Mammary epithelial cell (primary cell): ENCODE measurements around the gene COL8A2.

Source experiments
- EZH2 ChIP-seq: IDR thresholded peaks from 2 replicates; pipeline ENCODE4 v1.6.1; 2012; ENCODE audit warnings: low read length, inconsistent platforms, borderline replicate concordance
- TF ChIP-seq, protein P1 (sequence below), 2 donors: IDR thresholded peaks in 1 of 2; conservative IDR thresholded peaks in 1 of 2; 2 replicates each; pipeline ENCODE4 v1.5.1; 2011 to 2012; ENCODE audit warnings: inconsistent platforms in 2 of 2, low read length in 2 of 2, mild to moderate bottlenecking in 2 of 2, control low read depth in 1 of 2, low read depth in 1 of 2; ENCODE audit not compliant: insufficient read depth in 1 of 2; ENCODE audit errors: extremely low read depth in 1 of 2

DNA sequence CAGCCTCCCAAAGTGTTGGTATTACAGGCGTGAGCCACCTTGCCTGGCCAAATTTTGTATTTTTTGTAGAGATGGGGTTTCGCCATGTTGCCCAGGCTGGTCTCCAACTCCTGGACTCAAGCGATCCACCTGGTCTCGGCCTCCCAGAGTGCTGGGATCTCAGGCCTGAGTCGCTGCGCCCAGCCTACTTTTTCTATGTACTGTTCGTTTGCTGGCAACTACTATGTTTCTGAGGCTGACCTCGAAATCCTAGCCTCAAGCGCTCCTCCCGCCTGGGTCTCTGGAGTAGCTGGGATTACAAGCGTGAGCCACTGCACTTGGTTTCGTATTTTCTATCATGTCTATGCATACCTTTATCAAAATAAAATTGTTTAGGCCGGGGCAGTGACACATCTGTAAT lies 41.8 kb downstream of the COL8A2 start:
- TF ChIP-seq, protein P1, sequence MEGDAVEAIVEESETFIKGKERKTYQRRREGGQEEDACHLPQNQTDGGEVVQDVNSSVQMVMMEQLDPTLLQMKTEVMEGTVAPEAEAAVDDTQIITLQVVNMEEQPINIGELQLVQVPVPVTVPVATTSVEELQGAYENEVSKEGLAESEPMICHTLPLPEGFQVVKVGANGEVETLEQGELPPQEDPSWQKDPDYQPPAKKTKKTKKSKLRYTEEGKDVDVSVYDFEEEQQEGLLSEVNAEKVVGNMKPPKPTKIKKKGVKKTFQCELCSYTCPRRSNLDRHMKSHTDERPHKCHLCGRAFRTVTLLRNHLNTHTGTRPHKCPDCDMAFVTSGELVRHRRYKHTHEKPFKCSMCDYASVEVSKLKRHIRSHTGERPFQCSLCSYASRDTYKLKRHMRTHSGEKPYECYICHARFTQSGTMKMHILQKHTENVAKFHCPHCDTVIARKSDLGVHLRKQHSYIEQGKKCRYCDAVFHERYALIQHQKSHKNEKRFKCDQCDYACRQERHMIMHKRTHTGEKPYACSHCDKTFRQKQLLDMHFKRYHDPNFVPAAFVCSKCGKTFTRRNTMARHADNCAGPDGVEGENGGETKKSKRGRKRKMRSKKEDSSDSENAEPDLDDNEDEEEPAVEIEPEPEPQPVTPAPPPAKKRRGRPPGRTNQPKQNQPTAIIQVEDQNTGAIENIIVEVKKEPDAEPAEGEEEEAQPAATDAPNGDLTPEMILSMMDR (conservative IDR thresholded peaks at IDR 0.05 in 1 of 2, IDR thresholded peaks at IDR 0.05 in 1 of 2; ENCODE audit: extremely low read depth in 1 of 2, insufficient read depth in 1 of 2, low read depth in 1 of 2, low read length in 2 of 2): no peak
- no peak for TF ChIP-seq EZH2
